ENCODE results near the gene ZNF625. TPM values are rescaled to one million over a fixed set of nuclear protein-coding genes. Genes with fewer than 3 reads are reported as not detected.

Gene ZNF625
- total and polyA plus RNA-seq, 11 donors = 1.00 to 7.2 (median 4.0) TPM

- H3K4me1 ChIP-seq = peaks cover 0 to 12% (median 5%) of the 10 kb centered on the region in 12 donors
- WGBS, 4 donors = 79 to 91% (median 90%) methylated on average over 3 of the region's 3 CpGs
- intact Hi-C loops (cut with DNase I) = loop anchor here in 2 of 10 donors (5.0 to 10.0 kb wide), 2 partner anchors 162 to 165 kb away; partner anchors contain the start of gene ZNF442 (in 1 of the 2)
- H3K36me3 ChIP-seq = no peaks in the 10 kb centered on the region
- no peaks in the 10 kb centered on the region for H3K27me3 ChIP-seq
- ATAC-seq (no peak), DNase-seq (no peak)
- no peak overlapping the region for H3K27ac ChIP-seq
- no peak overlapping the region for H3K4me3 ChIP-seq
- TF ChIP-seq CTCF (IDR thresholded peaks at IDR 0.05) (no peak), POLR2A (IDR thresholded peaks at IDR 0.05) (no peak)
- peaks cover 0 to 35% (median 7%) of the 10 kb centered on the region in 12 donors for H3K9me3 ChIP-seq
These were observed 43.4 kb upstream of the ZNF625 start for GRCh38 chr19:12199757-12200419.

- peaks cover 0 to 32% (median 7%) of the 10 kb centered on the region in 12 donors for H3K9me3 ChIP-seq
- H3K36me3 ChIP-seq = peaks cover 0 to 1% (median 0%) of the 10 kb centered on the region in 9 donors
- TF ChIP-seq POLR2A (IDR thresholded peaks at IDR 0.05) (no peak), CTCF (IDR thresholded peaks at IDR 0.05) (no peak)
- ATAC-seq = no peak
- H3K4me1 ChIP-seq = peaks cover 0 to 17% (median 7%) of the 10 kb centered on the region in 12 donors
- no peaks in the 10 kb centered on the region for H3K27me3 ChIP-seq
- H3K4me3 ChIP-seq = no peak overlapping the region
- intact Hi-C loops (cut with DNase I) = loop anchor here in 1 of 10 donors (10.0 kb wide), 1 partner anchor 167 kb away; the partner anchor contains the start of gene ZNF442
- DNase-seq = no peak
- H3K27ac ChIP-seq = no peak overlapping the region
These were observed 41.6 kb upstream of the ZNF625 start for GRCh38 chr19:12198136-12198535.

DNA sequence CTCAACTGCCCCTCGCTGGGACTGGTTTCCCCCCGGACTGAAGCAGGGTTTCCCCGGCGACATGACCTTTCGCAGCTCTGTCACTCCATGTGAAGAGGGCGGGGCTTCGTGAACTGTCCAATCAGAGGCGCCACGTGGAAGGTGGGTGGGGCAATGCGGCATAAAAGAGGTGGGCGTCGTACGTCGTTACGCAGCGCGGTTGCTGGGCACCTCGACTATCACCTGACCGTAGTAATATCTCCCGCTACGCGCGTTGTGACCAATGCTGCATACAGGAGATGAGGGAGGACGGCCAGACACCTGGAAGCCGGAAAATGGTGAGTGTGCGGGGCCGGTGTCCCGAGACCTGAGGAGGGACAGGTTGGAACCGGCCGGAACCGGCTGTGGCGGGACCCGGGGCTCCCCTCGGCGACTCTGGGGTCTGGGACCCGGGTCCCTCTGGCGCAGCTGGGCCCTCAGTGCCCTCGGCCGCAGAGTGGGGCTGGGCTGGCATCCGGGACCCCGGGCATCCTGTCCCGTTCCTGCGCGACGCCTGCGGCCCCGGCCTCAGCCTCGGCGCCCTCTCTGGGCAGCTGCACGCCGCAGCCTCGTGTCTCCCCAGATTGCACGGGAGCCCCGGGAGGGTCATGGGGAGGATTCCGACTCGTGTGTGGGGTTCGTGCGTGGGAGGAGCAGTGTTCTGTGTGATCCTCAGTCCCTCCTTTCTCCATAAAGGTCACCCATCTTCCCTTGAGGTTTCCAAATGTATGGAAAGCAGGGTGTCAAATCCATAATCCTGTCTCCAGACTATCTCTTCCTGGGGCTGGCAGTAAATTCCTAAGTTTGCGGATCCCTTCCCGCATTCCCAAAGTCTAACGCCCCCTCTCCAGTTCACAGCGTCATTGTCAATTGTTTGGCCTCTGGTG is 38.5 kb upstream of the ZNF625 start:
- Histone ChIP-seq H3K27ac (peak overlapping the region in 11 of 12 donors; percentile 47 to 88 (median 75)), H3K27me3 (no peaks in the 10 kb centered on the region), H3K9me3 (peaks cover 0 to 59% (median 7%) of the 10 kb centered on the region in 12 donors), H3K36me3 (peaks cover 0 to 20% (median 5%) of the 10 kb centered on the region in 9 donors), H3K4me1 (peaks cover 0 to 17% (median 7%) of the 10 kb centered on the region in 12 donors), H3K4me3 (peak overlapping the region; percentile 49 to 96 (median 81))
- TF ChIP-seq POLR2A (IDR thresholded peaks at IDR 0.05) = peak in 1 of 2 donors; percentile 59
- no peak for TF ChIP-seq CTCF (IDR thresholded peaks at IDR 0.05)
- ATAC-seq (peak; percentile 98 to 100 (median 100)), DNase-seq (peak; percentile 86 to 92 (median 88))
- 1 to 3% (median 2%) methylated on average over 38 to 62 of the region's 62 CpGs for WGBS, 4 donors
- intact Hi-C loops (cut with DNase I) = loop anchor here in 1 of 10 donors (10.0 kb wide), 1 partner anchor 170 kb away; the partner anchor contains the start of gene ZNF442

DNA sequence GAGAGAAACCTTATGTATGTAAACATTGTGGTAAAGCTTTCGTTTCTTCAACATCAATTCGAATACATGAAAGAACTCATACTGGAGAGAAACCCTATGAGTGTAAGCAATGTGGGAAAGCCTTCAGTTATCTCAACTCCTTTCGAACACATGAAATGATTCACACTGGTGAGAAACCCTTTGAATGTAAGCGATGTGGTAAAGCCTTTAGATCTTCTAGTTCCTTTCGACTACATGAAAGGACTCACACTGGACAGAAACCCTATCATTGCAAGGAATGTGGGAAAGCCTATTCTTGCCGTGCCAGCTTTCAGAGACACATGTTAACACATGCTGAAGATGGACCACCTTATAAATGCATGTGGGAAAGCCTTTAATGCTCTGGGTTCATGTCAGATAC is 31.1 kb upstream of the ZNF625 start:
- no peaks in the 10 kb centered on the region for H3K27me3 ChIP-seq
- peaks cover 9 to 73% (median 55%) of the 10 kb centered on the region in 9 donors for H3K36me3 ChIP-seq
- ATAC-seq (no peak), DNase-seq (no peak)
- WGBS, 4 donors = 96 to 100% (median 98%) methylated on average over 6 of the region's 6 CpGs
- no peak for TF ChIP-seq POLR2A (IDR thresholded peaks at IDR 0.05)
- no peak for TF ChIP-seq CTCF (IDR thresholded peaks at IDR 0.05)
- no peak overlapping the region for H3K4me3 ChIP-seq
- no peaks in the 10 kb centered on the region for H3K4me1 ChIP-seq
- intact Hi-C loops (cut with DNase I) = no loop called here
- H3K27ac ChIP-seq = no peak overlapping the region
- peaks cover 0 to 97% (median 35%) of the 10 kb centered on the region in 12 donors for H3K9me3 ChIP-seq

All from heart left ventricle (tissue), 16 donors.